Neural cell (in vitro differentiated cells): Measurements from ENCODE around the gene PACS1.

Experiments used
- CTCF ChIP-seq: fragments of 450-650 bp; IDR thresholded peaks from 2 replicates; pipeline ENCODE4 v1.5.1; 2014; ENCODE audit warnings: antibody characterized with exemption, mild to moderate bottlenecking, moderate library complexity; ENCODE audit not compliant: poor library complexity, severe bottlenecking
- EZH2 ChIP-seq: fragments of 200-600, 300-800 bp; shearing (Covaris generic), sonication (generic); IDR thresholded peaks from 2 replicates; pipeline ENCODE4 v1.6.1; 2014; ENCODE audit warnings: antibody characterized with exemption, low read length, borderline replicate concordance, mild to moderate bottlenecking; ENCODE audit not compliant: insufficient read depth, poor library complexity, severe bottlenecking
- POLR2AphosphoS5 ChIP-seq: IDR thresholded peaks from 2 replicates; pipeline ENCODE4 v1.6.1; 2012
- SMC3 ChIP-seq: fragments of 450-650 bp; conservative IDR thresholded peaks from 2 replicates; pipeline ENCODE4 v1.6.1; 2014; ENCODE audit warnings: antibody characterized with exemption, mild to moderate bottlenecking, moderate library complexity; ENCODE audit not compliant: poor library complexity
- TAF1 ChIP-seq: IDR thresholded peaks from 2 replicates; pipeline ENCODE4 v1.6.1; 2012; ENCODE audit warnings: low read depth
- TF ChIP-seq, protein P1 (sequence below): IDR thresholded peaks from 2 replicates; pipeline ENCODE4 v1.6.1; 2012; ENCODE audit warnings: borderline replicate concordance

GRCh38 chr11:66259225-66259624, 189.2 kb downstream of the PACS1 start:
- TF ChIP-seq EZH2 (no peak), CTCF (no peak), TAF1 (no peak), POLR2AphosphoS5 (no peak), SMC3 (no peak)
- TF ChIP-seq, protein P1, sequence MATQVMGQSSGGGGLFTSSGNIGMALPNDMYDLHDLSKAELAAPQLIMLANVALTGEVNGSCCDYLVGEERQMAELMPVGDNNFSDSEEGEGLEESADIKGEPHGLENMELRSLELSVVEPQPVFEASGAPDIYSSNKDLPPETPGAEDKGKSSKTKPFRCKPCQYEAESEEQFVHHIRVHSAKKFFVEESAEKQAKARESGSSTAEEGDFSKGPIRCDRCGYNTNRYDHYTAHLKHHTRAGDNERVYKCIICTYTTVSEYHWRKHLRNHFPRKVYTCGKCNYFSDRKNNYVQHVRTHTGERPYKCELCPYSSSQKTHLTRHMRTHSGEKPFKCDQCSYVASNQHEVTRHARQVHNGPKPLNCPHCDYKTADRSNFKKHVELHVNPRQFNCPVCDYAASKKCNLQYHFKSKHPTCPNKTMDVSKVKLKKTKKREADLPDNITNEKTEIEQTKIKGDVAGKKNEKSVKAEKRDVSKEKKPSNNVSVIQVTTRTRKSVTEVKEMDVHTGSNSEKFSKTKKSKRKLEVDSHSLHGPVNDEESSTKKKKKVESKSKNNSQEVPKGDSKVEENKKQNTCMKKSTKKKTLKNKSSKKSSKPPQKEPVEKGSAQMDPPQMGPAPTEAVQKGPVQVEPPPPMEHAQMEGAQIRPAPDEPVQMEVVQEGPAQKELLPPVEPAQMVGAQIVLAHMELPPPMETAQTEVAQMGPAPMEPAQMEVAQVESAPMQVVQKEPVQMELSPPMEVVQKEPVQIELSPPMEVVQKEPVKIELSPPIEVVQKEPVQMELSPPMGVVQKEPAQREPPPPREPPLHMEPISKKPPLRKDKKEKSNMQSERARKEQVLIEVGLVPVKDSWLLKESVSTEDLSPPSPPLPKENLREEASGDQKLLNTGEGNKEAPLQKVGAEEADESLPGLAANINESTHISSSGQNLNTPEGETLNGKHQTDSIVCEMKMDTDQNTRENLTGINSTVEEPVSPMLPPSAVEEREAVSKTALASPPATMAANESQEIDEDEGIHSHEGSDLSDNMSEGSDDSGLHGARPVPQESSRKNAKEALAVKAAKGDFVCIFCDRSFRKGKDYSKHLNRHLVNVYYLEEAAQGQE, result no peak
